Body of pancreas (tissue), 4 donors: ENCODE results near the gene NOD2.
A peak's percentile ranks its signal among the peaks of the same experiment; 100 is the strongest.

ENCODE experiments used
- POLR2A ChIP-seq, 3 donors: fragments of 450-650 bp; IDR thresholded peaks; one replicate each; pipeline ENCODE4 v1.6.1; 2016; ENCODE audit warnings: antibody characterized with exemption in 3 of 3, mild to moderate bottlenecking in 2 of 3
- TF ChIP-seq, protein P1 (sequence below), 7 experiments: fragments of 450-650 bp in 4 of 7; fragments of 200-600 bp in 3 of 7; sonication (generic) in 3 of 7; IDR thresholded peaks; one replicate each; pipeline ENCODE4 v1.5.1; 2016 to 2019; ENCODE audit warnings: antibody characterized with exemption in 7 of 7

- TF ChIP-seq, protein P1, sequence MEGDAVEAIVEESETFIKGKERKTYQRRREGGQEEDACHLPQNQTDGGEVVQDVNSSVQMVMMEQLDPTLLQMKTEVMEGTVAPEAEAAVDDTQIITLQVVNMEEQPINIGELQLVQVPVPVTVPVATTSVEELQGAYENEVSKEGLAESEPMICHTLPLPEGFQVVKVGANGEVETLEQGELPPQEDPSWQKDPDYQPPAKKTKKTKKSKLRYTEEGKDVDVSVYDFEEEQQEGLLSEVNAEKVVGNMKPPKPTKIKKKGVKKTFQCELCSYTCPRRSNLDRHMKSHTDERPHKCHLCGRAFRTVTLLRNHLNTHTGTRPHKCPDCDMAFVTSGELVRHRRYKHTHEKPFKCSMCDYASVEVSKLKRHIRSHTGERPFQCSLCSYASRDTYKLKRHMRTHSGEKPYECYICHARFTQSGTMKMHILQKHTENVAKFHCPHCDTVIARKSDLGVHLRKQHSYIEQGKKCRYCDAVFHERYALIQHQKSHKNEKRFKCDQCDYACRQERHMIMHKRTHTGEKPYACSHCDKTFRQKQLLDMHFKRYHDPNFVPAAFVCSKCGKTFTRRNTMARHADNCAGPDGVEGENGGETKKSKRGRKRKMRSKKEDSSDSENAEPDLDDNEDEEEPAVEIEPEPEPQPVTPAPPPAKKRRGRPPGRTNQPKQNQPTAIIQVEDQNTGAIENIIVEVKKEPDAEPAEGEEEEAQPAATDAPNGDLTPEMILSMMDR (IDR thresholded peaks at IDR 0.05): peak in 6 of 7 experiments; percentile 14 to 52 (median 38)
- TF ChIP-seq POLR2A (IDR thresholded peaks at IDR 0.05): no peak
Observed at GRCh38 chr16:50644729-50645128, 48.7 kb upstream of the NOD2 start.
